Astrocyte (in vitro differentiated cells and primary cell): Measurements from ENCODE around the gene SLC36A4.

Experiments
- EZH2 ChIP-seq: IDR thresholded peaks from 2 replicates; pipeline ENCODE4 v1.6.1; 2012; ENCODE audit warnings: mild to moderate bottlenecking, low read length, inconsistent platforms; ENCODE audit not compliant: insufficient read depth
- TF ChIP-seq, protein P1 (sequence below): IDR thresholded peaks from 2 replicates; pipeline ENCODE4 v1.5.1; 2011; ENCODE audit warnings: low read depth, mild to moderate bottlenecking, inconsistent platforms, low read length, moderate library complexity; ENCODE audit not compliant: insufficient read depth

DNA sequence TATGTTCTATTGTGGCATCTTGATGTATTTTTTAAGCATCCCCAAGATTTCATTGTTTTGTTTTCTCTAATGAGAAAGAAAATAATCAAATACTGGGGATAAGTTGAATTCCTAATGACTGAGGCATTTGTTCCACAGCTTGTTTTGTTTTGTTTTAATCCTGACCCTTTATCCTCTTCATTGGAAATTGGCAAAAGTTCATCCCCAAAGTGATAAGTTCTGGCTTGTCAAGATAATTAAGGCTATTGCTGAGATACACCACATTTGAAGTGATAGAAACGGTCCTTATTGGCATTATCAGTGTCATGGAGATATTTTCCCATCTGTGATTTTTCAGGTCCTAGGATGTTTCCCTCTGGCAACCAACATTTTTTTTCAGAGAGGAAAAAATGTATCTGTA is 65.0 kb downstream of the SLC36A4 start:
- TF ChIP-seq, protein P1, sequence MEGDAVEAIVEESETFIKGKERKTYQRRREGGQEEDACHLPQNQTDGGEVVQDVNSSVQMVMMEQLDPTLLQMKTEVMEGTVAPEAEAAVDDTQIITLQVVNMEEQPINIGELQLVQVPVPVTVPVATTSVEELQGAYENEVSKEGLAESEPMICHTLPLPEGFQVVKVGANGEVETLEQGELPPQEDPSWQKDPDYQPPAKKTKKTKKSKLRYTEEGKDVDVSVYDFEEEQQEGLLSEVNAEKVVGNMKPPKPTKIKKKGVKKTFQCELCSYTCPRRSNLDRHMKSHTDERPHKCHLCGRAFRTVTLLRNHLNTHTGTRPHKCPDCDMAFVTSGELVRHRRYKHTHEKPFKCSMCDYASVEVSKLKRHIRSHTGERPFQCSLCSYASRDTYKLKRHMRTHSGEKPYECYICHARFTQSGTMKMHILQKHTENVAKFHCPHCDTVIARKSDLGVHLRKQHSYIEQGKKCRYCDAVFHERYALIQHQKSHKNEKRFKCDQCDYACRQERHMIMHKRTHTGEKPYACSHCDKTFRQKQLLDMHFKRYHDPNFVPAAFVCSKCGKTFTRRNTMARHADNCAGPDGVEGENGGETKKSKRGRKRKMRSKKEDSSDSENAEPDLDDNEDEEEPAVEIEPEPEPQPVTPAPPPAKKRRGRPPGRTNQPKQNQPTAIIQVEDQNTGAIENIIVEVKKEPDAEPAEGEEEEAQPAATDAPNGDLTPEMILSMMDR, result no peak
- no peak for TF ChIP-seq EZH2
